Esophagus squamous epithelium (tissue), 4 donors: ENCODE data around the gene OR4K2.

ENCODE experiments used
- CTCF ChIP-seq, 6 experiments: fragments of 450-650 bp in 4 of 6; fragments of 200-600 bp in 2 of 6; sonication (generic) in 2 of 6; IDR thresholded peaks; one replicate each; pipeline ENCODE4 v1.5.1; 2016 to 2019; ENCODE audit warnings: antibody characterized with exemption in 6 of 6, mild to moderate bottlenecking in 4 of 6, moderate library complexity in 4 of 6
- POLR2A ChIP-seq, 4 donors: fragments of 450-650 bp; IDR thresholded peaks; one replicate each; pipeline ENCODE4 v1.6.1; 2017; ENCODE audit warnings: antibody characterized with exemption in 4 of 4, mild to moderate bottlenecking in 4 of 4, moderate library complexity in 3 of 4

GRCh38 chr14:19895282-19895681 is 20.3 kb downstream of the OR4K2 start:
- TF ChIP-seq CTCF (IDR thresholded peaks at IDR 0.05) (no peak), POLR2A (IDR thresholded peaks at IDR 0.05) (no peak)
